Heart left ventricle (tissue), 13 donors: ENCODE data around the gene RAB43.

ENCODE experiments used
- CTCF ChIP-seq, 12 donors: fragments of 200-600 bp; sonication (generic) in 4 of 12; IDR thresholded peaks; one replicate each; pipeline versions ENCODE4 v1.5.0 to v1.8.0; 2018 to 2022; ENCODE audit warnings: antibody characterized with exemption in 12 of 12, mild to moderate bottlenecking in 5 of 12
- POLR2A ChIP-seq, 2 donors: fragments of 450-650 bp; IDR thresholded peaks; one replicate each; pipeline ENCODE4 v1.6.1; 2017; ENCODE audit warnings: antibody characterized with exemption in 2 of 2, mild to moderate bottlenecking in 2 of 2, moderate library complexity in 2 of 2
- donor health status: ischemic (EF 13 %, LVEDD 7.1; RV severe dilation, severe dysfunction).
- donor health status: DM: no; HTN: yes; CAD: no.
- donor health status: DM: no; HTN: no; CAD: no.
- donor health status: ischemic (EF 25% LVEDD 6.9; RV normal size, moderate dysfunction).
- donor health status: ischemic (EF 25% LVEDD 5.7; RV mildly dilated, moderate dysfunction).
- donor health status: ischemic (EF 35%, LVEDD 5.7; RV mildly dilated, moderate dysfunction).
- donor health status: nonischemic (EF 11% LVEDD 7.7; RV severe dilation, severe dysfunction).
- donor health status: DM: yes; HTN: yes; CAD: no.
- donor health status: PGD.
- donor health status: ischemic (EF 29% LVEDD 5.4; RV normal size, mild dysfunction).
- donor health status: nonischemic (EF 23%, LVEDD 6.1; RV moderate dilation, normal function).

DNA sequence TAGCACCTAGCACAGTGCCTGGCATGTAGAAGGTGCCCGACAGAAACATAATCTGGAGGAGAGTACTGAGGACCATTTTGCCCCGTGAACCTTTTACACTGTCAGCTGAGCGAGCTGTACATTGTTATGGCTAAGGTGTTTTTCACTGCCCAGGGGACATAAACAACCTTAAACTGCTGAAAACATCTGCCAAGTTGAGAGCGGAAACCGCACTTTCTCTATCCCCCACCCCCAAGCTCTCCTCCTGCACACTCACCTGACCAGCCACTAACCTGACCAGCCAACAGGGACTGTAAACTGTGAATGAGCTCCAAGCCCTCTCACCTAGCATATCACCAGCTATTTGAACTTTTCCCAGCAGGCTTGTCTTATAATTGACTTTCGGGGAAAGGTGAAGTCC, 17.6 kb downstream of the RAB43 start:
- no peak for TF ChIP-seq POLR2A (IDR thresholded peaks at IDR 0.05)
- TF ChIP-seq CTCF (IDR thresholded peaks at IDR 0.05), result no peak
